Astrocyte of the hippocampus (primary cell): Measurements from ENCODE around the gene TESK2.
"Not testable (repeated sequence)": the region's sequence is repeated elsewhere in the genome, so short reads cannot be mapped to it uniquely, and the experiment has no call there.

Experiments used
- DNase-seq: peaks from one replicate; pipeline ENCODE4 v3.0.0; 2011; ENCODE audit warnings: low read depth, low spot score

Gene TESK2, protein sequence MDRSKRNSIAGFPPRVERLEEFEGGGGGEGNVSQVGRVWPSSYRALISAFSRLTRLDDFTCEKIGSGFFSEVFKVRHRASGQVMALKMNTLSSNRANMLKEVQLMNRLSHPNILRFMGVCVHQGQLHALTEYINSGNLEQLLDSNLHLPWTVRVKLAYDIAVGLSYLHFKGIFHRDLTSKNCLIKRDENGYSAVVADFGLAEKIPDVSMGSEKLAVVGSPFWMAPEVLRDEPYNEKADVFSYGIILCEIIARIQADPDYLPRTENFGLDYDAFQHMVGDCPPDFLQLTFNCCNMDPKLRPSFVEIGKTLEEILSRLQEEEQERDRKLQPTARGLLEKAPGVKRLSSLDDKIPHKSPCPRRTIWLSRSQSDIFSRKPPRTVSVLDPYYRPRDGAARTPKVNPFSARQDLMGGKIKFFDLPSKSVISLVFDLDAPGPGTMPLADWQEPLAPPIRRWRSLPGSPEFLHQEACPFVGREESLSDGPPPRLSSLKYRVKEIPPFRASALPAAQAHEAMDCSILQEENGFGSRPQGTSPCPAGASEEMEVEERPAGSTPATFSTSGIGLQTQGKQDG

DNA sequence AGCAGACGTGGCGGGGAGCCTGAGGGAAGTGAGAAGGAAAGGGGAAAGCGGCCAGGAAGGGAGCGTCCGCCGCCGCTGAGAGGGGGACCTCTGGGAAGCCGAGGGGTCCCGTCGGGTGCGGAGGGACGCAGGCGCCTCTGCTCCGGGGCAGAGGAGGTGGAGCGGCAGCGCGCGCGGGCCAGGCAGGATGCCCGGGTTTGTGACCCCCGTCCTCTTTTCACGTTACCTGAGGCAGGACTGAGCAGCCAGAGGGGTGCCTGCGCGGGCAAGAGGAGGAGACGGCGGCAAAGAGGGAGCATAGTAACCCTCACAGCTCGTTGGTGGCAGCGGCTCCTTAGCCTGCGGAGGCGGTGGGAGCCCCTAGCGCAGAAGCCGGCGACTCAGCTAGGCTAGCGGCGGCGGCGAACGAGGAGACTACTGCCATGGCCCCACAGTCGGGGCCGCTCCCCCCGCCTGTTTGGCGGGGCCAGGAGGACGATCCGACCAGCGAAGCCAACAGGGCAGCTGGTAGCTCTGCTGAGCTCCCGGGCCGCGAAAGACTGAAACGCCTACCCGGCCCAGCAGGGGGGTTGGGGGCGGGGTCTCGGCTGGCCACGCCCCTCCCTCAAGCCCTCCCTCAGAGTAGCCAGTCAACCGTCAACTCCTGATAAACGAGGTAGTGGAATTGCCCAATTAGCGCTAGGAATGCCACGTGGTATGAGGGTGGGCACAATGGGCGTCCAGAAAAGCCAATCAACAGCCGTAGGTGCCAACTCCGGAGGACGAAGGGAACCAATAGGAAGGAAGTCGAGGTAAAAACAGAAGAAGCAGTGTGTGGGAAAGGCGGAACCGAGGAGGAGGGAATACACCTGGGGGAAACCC, at the start of gene TESK2:
TESK2 (minus strand) TSS at position 538 of the 861 bp plus-strand sequence. CDS start 33,378 bp downstream, outside the sequence.
- peak; percentile 99 for DNase-seq

- DNase-seq, result no peak
Observed at GRCh38 chr1:45536886-45537285, 45.9 kb upstream of the TESK2 start.

- DNase-seq, result no peak
Observed at GRCh38 chr1:45535988-45536766, 45.2 kb upstream of the TESK2 start.

- DNase-seq, result no peak
Observed at GRCh38 chr1:45531873-45532272, 40.9 kb upstream of the TESK2 start.

- no peak for DNase-seq
Observed at GRCh38 chr1:45530632-45531135, 39.7 kb upstream of the TESK2 start.

- DNase-seq, result no peak
Observed at GRCh38 chr1:45526135-45526644, 35.2 kb upstream of the TESK2 start.

GRCh38 chr1:45523975-45524374, 33.0 kb upstream of the TESK2 start:
- DNase-seq, result not testable (repeated sequence)

DNA sequence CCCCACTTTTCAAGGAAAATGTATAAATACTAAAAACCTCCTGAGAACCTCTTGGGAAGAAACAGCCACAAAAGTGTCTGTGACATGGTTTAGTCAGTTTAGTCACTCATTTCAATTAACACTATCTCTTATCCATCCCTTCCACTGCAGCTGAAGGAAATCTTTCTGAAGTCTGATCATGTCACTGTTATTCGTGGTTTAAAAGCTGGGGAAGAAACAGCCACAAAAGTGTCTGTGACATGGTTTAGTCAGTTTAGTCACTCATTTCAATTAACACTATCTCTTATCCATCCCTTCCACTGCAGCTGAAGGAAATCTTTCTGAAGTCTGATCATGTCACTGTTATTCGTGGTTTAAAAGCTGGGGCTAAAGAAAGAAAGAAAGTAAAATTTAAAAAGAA, 32.6 kb upstream of the TESK2 start:
- not testable (repeated sequence) for DNase-seq

DNA sequence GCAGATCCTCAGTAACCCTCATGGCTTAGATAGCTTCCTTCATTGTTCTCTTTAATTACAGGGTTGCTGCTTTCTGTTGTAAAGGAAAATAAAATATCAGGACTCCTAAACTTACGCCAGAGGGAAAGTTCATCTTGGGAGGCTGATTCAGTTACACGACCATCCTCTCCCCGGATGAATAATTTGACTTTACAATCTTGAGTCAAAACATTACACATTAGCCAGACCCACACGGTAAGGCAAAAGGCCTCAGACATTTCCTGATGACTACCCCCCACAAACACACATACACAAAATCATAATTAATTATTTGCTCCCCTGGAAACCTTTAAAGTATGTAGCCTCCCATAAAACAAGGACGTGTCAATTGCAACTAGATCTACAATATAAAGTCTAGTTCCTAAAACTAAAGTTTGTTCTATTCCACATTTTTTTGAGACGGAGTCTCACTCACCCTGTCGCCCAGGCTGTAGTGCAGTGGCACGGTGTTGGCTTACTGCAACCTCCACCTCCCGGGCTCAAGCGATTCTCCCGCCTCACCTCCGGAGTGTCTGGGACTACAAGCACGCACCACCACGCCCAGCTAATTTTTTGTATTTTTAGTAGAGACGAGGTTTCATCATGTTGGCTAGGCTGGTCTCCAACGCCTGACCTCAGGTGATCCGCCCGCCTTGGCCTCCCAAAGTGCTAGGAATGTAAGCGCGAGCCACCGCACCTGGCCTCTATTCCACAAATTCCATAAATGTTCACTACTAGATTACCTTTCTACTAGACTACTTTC, 31.6 kb upstream of the TESK2 start:
- peak; percentile 55 for DNase-seq

GRCh38 chr1:45521413-45522323, 30.7 kb upstream of the TESK2 start, which contains the start of gene PRDX1:
Gene PRDX1, minus strand, starts transcription at chr1:45521884. Its CDS starts 2,841 bp downstream, at chr1:45519043.
- DNase-seq, result peak; percentile 97

DNA sequence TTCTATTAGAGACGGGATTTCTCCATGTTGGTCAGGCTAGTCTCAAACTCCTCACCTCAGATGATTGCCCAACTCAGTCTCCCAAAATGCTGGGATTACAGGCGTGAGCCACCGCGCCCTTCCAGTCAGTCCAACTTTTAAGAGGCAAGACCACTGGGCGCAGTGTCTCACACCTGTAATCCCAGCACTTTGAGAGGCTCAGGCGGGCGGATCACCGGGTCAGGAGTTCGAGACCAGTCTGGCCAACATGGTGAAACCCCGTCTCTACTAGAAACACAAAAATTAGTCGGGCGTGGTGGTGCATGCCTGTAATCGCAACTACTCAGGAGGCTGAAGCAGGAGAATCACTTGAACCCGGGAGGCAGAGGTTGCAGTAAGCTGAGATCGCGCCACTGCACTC, 28.8 kb upstream of the TESK2 start:
- DNase-seq, result not testable (repeated sequence)

DNA sequence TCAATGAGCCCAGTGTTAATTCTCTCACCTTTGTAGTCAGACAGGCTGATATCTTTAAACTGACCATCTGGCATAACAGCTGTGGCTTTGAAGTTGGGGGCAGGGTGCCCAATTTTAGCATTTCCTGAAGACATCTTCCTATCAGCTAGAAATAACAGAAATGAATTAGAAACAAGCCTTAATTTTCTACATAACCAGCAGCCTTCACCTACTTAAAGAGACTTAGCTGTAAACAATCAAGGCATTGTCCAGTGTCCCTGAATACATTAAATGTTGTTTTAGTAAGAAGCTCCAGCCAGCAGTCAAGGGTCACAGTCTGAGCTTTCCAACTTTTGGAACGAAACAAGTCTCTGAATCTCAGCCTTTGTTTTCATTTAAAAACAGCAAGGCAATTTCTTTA, 27.9 kb upstream of the TESK2 start:
- DNase-seq, result peak; percentile 25

DNA sequence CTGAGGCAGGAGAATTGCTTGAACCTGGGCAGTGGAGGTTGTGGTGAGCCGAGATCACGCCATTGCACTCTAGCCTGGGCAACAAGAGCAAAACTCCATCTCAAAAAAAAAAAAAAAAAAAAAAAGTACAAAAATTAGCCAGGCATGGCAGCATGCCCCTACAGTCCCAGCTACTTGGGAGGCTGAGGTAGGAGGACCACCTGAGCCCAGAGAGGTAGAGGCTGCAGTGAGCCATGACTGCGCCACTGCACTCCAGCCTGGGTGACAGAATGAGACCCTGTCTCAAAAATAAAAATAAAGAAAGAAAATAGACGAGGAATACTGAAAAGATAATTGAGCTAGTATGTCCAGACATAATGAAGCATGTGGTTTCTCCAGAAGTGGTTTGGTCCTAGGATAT, 27.4 kb upstream of the TESK2 start:
- not testable (repeated sequence) for DNase-seq

- DNase-seq, result peak; percentile 21
Observed at GRCh38 chr1:45516465-45516864, 25.5 kb upstream of the TESK2 start.

- DNase-seq, result no peak
Observed at GRCh38 chr1:45516036-45516435, 25.1 kb upstream of the TESK2 start.

DNA sequence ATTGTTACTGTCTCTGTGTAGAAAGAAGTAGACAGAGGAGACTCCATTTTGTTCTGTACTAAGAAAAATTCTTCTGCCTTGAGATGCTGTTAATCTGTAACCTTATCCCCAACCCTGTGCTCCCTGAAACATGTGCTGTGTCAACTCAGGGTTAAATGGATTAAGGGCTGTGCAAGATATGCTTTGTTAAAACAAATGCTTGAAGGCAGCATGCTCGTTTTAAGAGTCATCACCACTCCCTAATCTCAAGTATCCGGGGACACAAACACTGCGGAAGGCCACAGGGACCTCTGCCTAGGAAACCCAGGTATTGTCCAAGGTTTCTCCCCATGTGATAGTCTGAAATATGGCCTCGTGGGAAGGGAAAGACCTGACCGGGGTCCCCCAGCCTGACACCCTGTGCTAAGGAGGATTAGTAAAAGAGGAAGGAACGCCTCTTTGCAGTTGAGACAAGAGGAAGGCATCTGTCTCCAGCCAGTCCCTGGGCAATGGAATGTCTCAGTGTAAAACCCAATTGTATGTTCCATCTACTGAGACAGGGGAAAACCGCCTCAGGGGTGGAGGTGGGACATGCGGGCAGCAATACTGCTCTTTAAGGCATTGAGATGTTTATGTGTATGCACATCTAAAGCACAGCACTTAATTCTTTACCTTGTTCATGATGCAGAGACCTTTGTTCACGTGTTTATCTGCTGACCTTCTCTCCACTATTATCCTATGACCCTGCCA, 22.7 kb upstream of the TESK2 start:
- not testable (repeated sequence) for DNase-seq

GRCh38 chr1:45512641-45513054, 21.7 kb upstream of the TESK2 start:
- peak; percentile 82 for DNase-seq

DNA sequence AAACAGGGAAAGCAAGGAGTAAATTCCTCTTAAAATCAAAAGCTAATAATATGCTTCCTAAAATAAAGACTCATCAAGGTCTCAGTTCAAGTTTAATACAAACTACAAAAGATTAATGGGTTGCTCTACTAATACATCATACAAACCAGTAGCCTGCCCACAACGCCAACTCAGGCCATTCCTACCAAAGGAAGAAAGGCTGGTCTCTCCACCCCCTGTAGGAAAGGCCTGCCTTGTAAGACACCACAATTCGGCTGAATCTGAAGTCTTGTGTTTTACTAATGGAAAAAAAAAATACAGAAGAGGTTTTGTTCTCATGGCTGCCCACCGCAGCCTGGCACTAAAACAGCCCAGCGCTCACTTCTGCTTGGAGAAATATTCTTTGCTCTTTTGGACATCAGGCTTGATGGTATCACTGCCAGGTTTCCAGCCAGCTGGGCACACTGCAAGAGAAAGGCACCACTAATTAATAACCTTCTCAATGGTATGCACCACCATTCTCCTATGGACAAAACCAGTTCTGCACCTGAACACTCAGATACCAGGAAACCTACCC, 20.1 kb upstream of the TESK2 start:
- no peak for DNase-seq
